Heart left ventricle (tissue), 16 donors: ENCODE results near the gene MACROH2A1. TPM values are rescaled to one million over a fixed set of nuclear protein-coding genes. Genes with fewer than 3 reads are reported as not detected.

Experiments used
- ATAC-seq, 4 donors: fragments of 200-7000 bp; cut with Tn5 transposase; one replicate each; pipeline ENCODE4 v1.9.1; 2020 to 2022; ENCODE audit warnings: moderate library complexity in 4 of 4, mild to moderate bottlenecking in 3 of 4, moderate number of reproducible peaks in 1 of 4
- DNase-seq, 5 donors: peaks; one replicate each; pipeline ENCODE4 v3.0.0-alpha.2; 2020
- H3K27ac ChIP-seq, 12 donors: fragments of 200-600 bp; sonication (generic) in 4 of 12; one replicate each; pipeline versions ENCODE4 v1.5.0 to v1.8.0; 2016 to 2022; ENCODE audit warnings: mild to moderate bottlenecking in 2 of 12
- H3K27me3 ChIP-seq, 9 donors: fragments of 200-600 bp; sonication (generic) in 2 of 9; one replicate each; pipeline versions ENCODE4 v1.5.1 to v1.8.0; 2016 to 2022; ENCODE audit warnings: mild to moderate bottlenecking in 3 of 9
- H3K36me3 ChIP-seq, 9 donors: fragments of 200-600 bp; sonication (generic) in 2 of 9; one replicate each; pipeline versions ENCODE4 v1.5.0 to v1.8.0; 2018 to 2022; ENCODE audit warnings: mild to moderate bottlenecking in 2 of 9
- H3K4me1 ChIP-seq, 12 donors: fragments of 200-600 bp; sonication (generic) in 4 of 12; one replicate each; pipeline versions ENCODE4 v1.5.0 to v1.8.0; 2016 to 2022; ENCODE audit warnings: mild to moderate bottlenecking in 3 of 12
- H3K4me3 ChIP-seq, 12 donors: fragments of 200-600 bp; sonication (generic) in 4 of 12; one replicate each; pipeline versions ENCODE4 v1.5.0 to v1.8.0; 2017 to 2022; ENCODE audit warnings: mild to moderate bottlenecking in 9 of 12, moderate library complexity in 4 of 12
- H3K9me3 ChIP-seq, 12 donors: fragments of 200-600 bp; sonication (generic) in 4 of 12; one replicate each; pipeline versions ENCODE4 v1.5.0 to v1.8.0; 2016 to 2022; ENCODE audit warnings: mild to moderate bottlenecking in 1 of 12
- CTCF ChIP-seq, 12 donors: fragments of 200-600 bp; sonication (generic) in 4 of 12; IDR thresholded peaks; one replicate each; pipeline versions ENCODE4 v1.5.0 to v1.8.0; 2018 to 2022; ENCODE audit warnings: antibody characterized with exemption in 12 of 12, mild to moderate bottlenecking in 5 of 12
- POLR2A ChIP-seq, 2 donors: fragments of 450-650 bp; IDR thresholded peaks; one replicate each; pipeline ENCODE4 v1.6.1; 2017; ENCODE audit warnings: antibody characterized with exemption in 2 of 2, mild to moderate bottlenecking in 2 of 2, moderate library complexity in 2 of 2
- WGBS, 4 donors: extraction: QIAGEN DNeasy Blood & Tissue Kit in 2 of 4; methylation state at CpG; one replicate each; pipeline versions ENCODE4 v1.1.5 to v1.1.7; 2013 to 2018; 5-methylcytosine and 5-hydroxymethylcytosine counted together
- intact Hi-C, 10 donors: fragments of 100-400 bp; cut with DNase I; formaldehyde crosslinking; loops; one replicate each; pipeline versions ENCODE4 v1.11.1 to v1.14.2; 2022
- polyA plus RNA-seq, 2 donors: library from polyadenylated mRNA; stranded (reverse); fragments of 200-250 nt; gene quantifications; one replicate each; pipeline ENCODE4 v1.2.3, GENCODE V29; 2013
- total RNA-seq, 9 donors: library from RNA; depleted of rRNA in 2 of 9; stranded (reverse); fragments of >200 nt in 2 of 9; fragmentation: NEBNext Ultra II Directional in 3 of 9; extraction: Animal tissue kit (Norgen Biotek cat#: 25700) in 3 of 9; gene quantifications; one replicate each; pipeline versions ENCODE4 v1.1.0 to v1.2.4, GENCODE V29; 2016 to 2023
- donor health status: ischemic (EF 13 %, LVEDD 7.1; RV severe dilation, severe dysfunction).
- donor health status: healthy with polysubstance abuse.
- donor health status: DM: no; HTN: yes; CAD: no.
- donor health status: DM: no; HTN: no; CAD: no.
- donor health status: ischemic (EF 25% LVEDD 6.9; RV normal size, moderate dysfunction).
- donor health status: ischemic (EF 25% LVEDD 5.7; RV mildly dilated, moderate dysfunction).
- donor health status: healthy.
- donor health status: DM: yes; HTN: yes; CAD: no.
- donor health status: ischemic (EF 35%, LVEDD 5.7; RV mildly dilated, moderate dysfunction).
- donor health status: nonischemic (EF 11% LVEDD 7.7; RV severe dilation, severe dysfunction).
- donor health status: DM: yes; HTN: yes; CAD: no.
- donor health status: PGD.
- donor health status: ischemic (EF 29% LVEDD 5.4; RV normal size, mild dysfunction).
- donor health status: nonischemic (EF 23%, LVEDD 6.1; RV moderate dilation, normal function).

Gene MACROH2A1
- total and polyA plus RNA-seq, 11 donors, result 86.5 to 170 (median 112) TPM

- Histone ChIP-seq H3K9me3 (no peaks in the 10 kb centered on the region), H3K27ac (no peak overlapping the region), H3K4me3 (no peak overlapping the region), H3K4me1 (peaks cover 0 to 18% (median 9%) of the 10 kb centered on the region in 12 donors), H3K27me3 (no peaks in the 10 kb centered on the region), H3K36me3 (peaks cover 0 to 91% (median 76%) of the 10 kb centered on the region in 9 donors)
- WGBS, 4 donors, result 87 to 92% (median 90%) methylated on average over 2 of the region's 2 CpGs
- TF ChIP-seq POLR2A (IDR thresholded peaks at IDR 0.05) (no peak), CTCF (IDR thresholded peaks at IDR 0.05) (no peak)
- ATAC-seq (no peak), DNase-seq (no peak)
- intact Hi-C loops, result no loop called here
Measured at GRCh38 chr5:135362102-135362501, 36.9 kb downstream of the MACROH2A1 start.

GRCh38 chr5:135360278-135361274 is 38.5 kb downstream of the MACROH2A1 start:
- Histone ChIP-seq H3K27me3 (no peaks in the 10 kb centered on the region), H3K4me3 (no peak overlapping the region), H3K27ac (no peak overlapping the region), H3K36me3 (peaks cover 0 to 91% (median 63%) of the 10 kb centered on the region in 9 donors), H3K4me1 (peaks cover 0 to 32% (median 23%) of the 10 kb centered on the region in 12 donors), H3K9me3 (no peaks in the 10 kb centered on the region)
- no peak for TF ChIP-seq CTCF (IDR thresholded peaks at IDR 0.05)
- no peak for TF ChIP-seq POLR2A (IDR thresholded peaks at IDR 0.05)
- WGBS, 4 donors, result 80 to 89% (median 82%) methylated on average over 14 to 16 of the region's 16 CpGs
- DNase-seq, result no peak
- no peak for ATAC-seq
- intact Hi-C loops, result no loop called here

- no peak for DNase-seq
- Histone ChIP-seq H3K36me3 (peaks cover 0 to 91% (median 57%) of the 10 kb centered on the region in 9 donors), H3K27ac (no peak overlapping the region), H3K4me3 (no peak overlapping the region), H3K27me3 (no peaks in the 10 kb centered on the region), H3K9me3 (no peaks in the 10 kb centered on the region), H3K4me1 (peaks cover 4 to 39% (median 31%) of the 10 kb centered on the region in 12 donors)
- intact Hi-C loops, result loop anchor here in 4 of 10 donors (5.0 to 10.0 kb wide), 3 partner anchors 33 to 65 kb away; partner anchors contain the start of gene MACROH2A1 (in 2 of the 4)
- TF ChIP-seq CTCF (IDR thresholded peaks at IDR 0.05) (no peak), POLR2A (IDR thresholded peaks at IDR 0.05) (no peak)
- ATAC-seq, result no peak
- WGBS, 4 donors, result 92 to 94% (median 93%) methylated on average over 8 of the region's 8 CpGs
Measured at GRCh38 chr5:135359374-135360165, 39.5 kb downstream of the MACROH2A1 start.
